CD8-positive, alpha-beta memory T cell (primary cell): ENCODE measurements around the gene GPX4. TPM values are rescaled to one million over a fixed set of nuclear protein-coding genes. Genes with fewer than 3 reads are reported as not detected.
A peak's percentile ranks its signal among the peaks of the same experiment; 100 is the strongest.

ENCODE experiments used
- CTCF ChIA-PET: fragments of 350-600 bp; sonication (Branson Sonifier 250); formaldehyde crosslinking; loops from one replicate; lab custom pipeline; 2021; ENCODE audit warnings: antibody characterized with exemption; lab: Charles Lee
- POLR2A ChIA-PET: fragments of 350-600 bp; sonication (Branson Sonifier 250); formaldehyde crosslinking; loops from one replicate; lab custom pipeline; 2021; ENCODE audit warnings: antibody characterized with exemption; lab: Charles Lee
- DNase-seq, 5 donors: peaks; one replicate each; pipeline versions ENCODE4 v3.0.0 to v3.0.0-alpha.2; 2020 to 2022; ENCODE audit warnings: mixed read lengths in 1 of 5
- H3K27ac ChIP-seq: one replicate; pipeline ENCODE4 v1.7.0; 2013; ENCODE audit warnings: low read depth, mild to moderate bottlenecking, low read length, moderate library complexity
- H3K27me3 ChIP-seq: 2 replicates; pipeline ENCODE4 v1.7.0; 2013; ENCODE audit warnings: low read length, mild to moderate bottlenecking; ENCODE audit not compliant: insufficient read depth, poor library complexity, severe bottlenecking
- H3K36me3 ChIP-seq: 2 replicates; pipeline ENCODE4 v1.7.0; 2013; ENCODE audit warnings: mild to moderate bottlenecking, low read length, moderate library complexity; ENCODE audit not compliant: insufficient read depth
- H3K4me1 ChIP-seq: 2 replicates; pipeline ENCODE4 v1.7.0; 2013; ENCODE audit warnings: mild to moderate bottlenecking, low read length, moderate library complexity; ENCODE audit not compliant: insufficient read depth
- H3K4me3 ChIP-seq: 2 replicates; pipeline ENCODE4 v1.7.0; 2013; ENCODE audit warnings: mild to moderate bottlenecking, low read length
- H3K9me3 ChIP-seq: 2 replicates; pipeline ENCODE4 v1.7.0; 2013; ENCODE audit warnings: mild to moderate bottlenecking, low read length
- H3K27ac Mint-ChIP-seq, 8 donors: one replicate each; pipeline ENCODE4 v1.8.0; 2020 to 2021; ENCODE audit warnings: mixed read lengths in 8 of 8, mild to moderate bottlenecking in 6 of 8, inconsistent platforms in 3 of 8, moderate library complexity in 3 of 8
- H3K27me3 Mint-ChIP-seq, 2 donors: one replicate each; pipeline ENCODE4 v1.8.0; 2020 to 2021; ENCODE audit warnings: mixed read lengths in 2 of 2, mild to moderate bottlenecking in 1 of 2, moderate library complexity in 1 of 2
- H3K36me3 Mint-ChIP-seq, 3 donors: one replicate each; pipeline ENCODE4 v1.8.0; 2020 to 2021; ENCODE audit warnings: mixed read lengths in 3 of 3, inconsistent platforms in 1 of 3, mild to moderate bottlenecking in 1 of 3
- H3K4me1 Mint-ChIP-seq, 3 donors: one replicate each; pipeline ENCODE4 v1.8.0; 2020 to 2021; ENCODE audit warnings: mixed read lengths in 3 of 3, inconsistent platforms in 1 of 3, mild to moderate bottlenecking in 1 of 3
- H3K4me3 Mint-ChIP-seq, 7 donors: one replicate each; pipeline ENCODE4 v1.8.0; 2020 to 2021; ENCODE audit warnings: mixed read lengths in 7 of 7, mild to moderate bottlenecking in 6 of 7, moderate library complexity in 4 of 7, inconsistent platforms in 2 of 7
- H3K9me3 Mint-ChIP-seq, 5 donors: one replicate each; pipeline ENCODE4 v1.8.0; 2020 to 2022; ENCODE audit warnings: mixed read lengths in 5 of 5, mild to moderate bottlenecking in 3 of 5, moderate library complexity in 2 of 5, inconsistent platforms in 1 of 5
- polyA plus RNA-seq: library from polyadenylated mRNA; unstranded; fragments of 300-500 nt; fragmentation: Illumina TruSeq; gene quantifications from one replicate; pipeline ENCODE4 v1.2.3, GENCODE V29; 2021
- total RNA-seq, 2 experiments: library from RNA; stranded (reverse); gene quantifications; one replicate each; pipeline ENCODE4 v1.2.3, GENCODE V29; 2021

The GPX4 gene
- total RNA-seq (100 to 1,000 TPM; 222 TPM), polyA plus RNA-seq (373 TPM)

- ChIA-PET POLR2A (interaction anchor here (0.6 to 2.7 kb wide), 10 partner anchors 9 to 165 kb away, joined by 3 to 14 read pairs (median 4); partner anchors contain the start of genes ABCA7, ARHGAP45, CIRBP and POLR2E), CTCF (interaction anchor here (1.1 to 1.4 kb wide), 4 partner anchors 36 to 141 kb away, joined by 3 to 4 read pairs (median 4); partner anchors contain the start of gene ARHGAP45)
- Histone ChIP-seq H3K4me1 (peaks cover 43% of the 10 kb centered on the region), H3K4me3 (peak within 1 kb of the TSS; percentile 69), H3K9me3 (no peaks in the 10 kb centered on the region), H3K36me3 (peaks cover 8% of the 10 kb centered on the region), H3K27ac (peak within 1 kb of the TSS; percentile 85), H3K27me3 (no peaks in the 10 kb centered on the region)
- Mint-ChIP-seq H3K4me3 (peak within 1 kb of the TSS; percentile 73 to 92 (median 78)), H3K9me3 (peaks cover 0 to 2% (median 0%) of the 10 kb centered on the region in 5 donors), H3K36me3 (peaks cover 0 to 20% (median 0%) of the 10 kb centered on the region in 3 donors), H3K27me3 (no peaks in the 10 kb centered on the region), H3K4me1 (peaks cover 24 to 43% (median 28%) of the 10 kb centered on the region in 3 donors), H3K27ac (peak within 1 kb of the TSS; percentile 87 to 100 (median 94))
- DNase-seq = peak; percentile 94 to 99 (median 98)
Observed at GRCh38 chr19:1103708-1104310, at the start of gene GPX4. GPX4 (plus strand) TSS chr19:1103994; CDS start chr19:1104044, 50 bp downstream.

GRCh38 chr19:1054102-1055027 lies 49.4 kb upstream of the GPX4 start:
- Mint-ChIP-seq H3K4me3 (no peak overlapping the region), H3K9me3 (peaks cover 0 to 4% (median 0%) of the 10 kb centered on the region in 5 donors), H3K4me1 (peaks cover 26 to 35% (median 30%) of the 10 kb centered on the region in 3 donors), H3K27me3 (no peaks in the 10 kb centered on the region), H3K36me3 (peaks cover 0 to 59% (median 4%) of the 10 kb centered on the region in 3 donors), H3K27ac (no peak overlapping the region)
- H3K27ac ChIP-seq = no peak overlapping the region
- no peaks in the 10 kb centered on the region for H3K9me3 ChIP-seq
- POLR2A ChIA-PET = interaction anchor here (0.6 to 1.2 kb wide), 5 partner anchors 10 to 144 kb away, joined by 3 to 4 read pairs (median 3); no protein-coding TSS in a partner anchor
- H3K36me3 ChIP-seq = peaks cover 11% of the 10 kb centered on the region
- peaks cover 20% of the 10 kb centered on the region for H3K4me1 ChIP-seq
- CTCF ChIA-PET = interaction anchor here (0.6 to 2.0 kb wide), 6 partner anchors 10 to 184 kb away, joined by 3 to 7 read pairs (median 3); no protein-coding TSS in a partner anchor
- DNase-seq = no peak
- no peaks in the 10 kb centered on the region for H3K27me3 ChIP-seq
- H3K4me3 ChIP-seq = no peak overlapping the region

- Histone ChIP-seq H3K27ac (no peak overlapping the region), H3K4me3 (no peak overlapping the region), H3K36me3 (peaks cover 11% of the 10 kb centered on the region), H3K27me3 (no peaks in the 10 kb centered on the region), H3K9me3 (no peaks in the 10 kb centered on the region), H3K4me1 (peaks cover 20% of the 10 kb centered on the region)
- Mint-ChIP-seq H3K27me3 (no peaks in the 10 kb centered on the region), H3K9me3 (peaks cover 0 to 4% (median 0%) of the 10 kb centered on the region in 5 donors), H3K27ac (no peak overlapping the region), H3K4me1 (peaks cover 26 to 35% (median 30%) of the 10 kb centered on the region in 3 donors), H3K36me3 (peaks cover 0 to 64% (median 4%) of the 10 kb centered on the region in 3 donors), H3K4me3 (no peak overlapping the region)
- CTCF ChIA-PET = interaction anchor here (1.3 to 2.0 kb wide), 3 partner anchors 10 to 184 kb away, joined by 3 to 7 read pairs (median 3); no protein-coding TSS in a partner anchor
- POLR2A ChIA-PET = interaction anchor here (0.6 to 1.2 kb wide), 4 partner anchors 24 to 132 kb away, joined by 3 to 5 read pairs (median 3); no protein-coding TSS in a partner anchor
- no peak for DNase-seq
Observed at GRCh38 chr19:1055028-1055425, 48.8 kb upstream of the GPX4 start.

GRCh38 chr19:1055886-1056620 lies 47.7 kb upstream of the GPX4 start:
- peaks cover 26 to 35% (median 30%) of the 10 kb centered on the region in 3 donors for H3K4me1 Mint-ChIP-seq
- Histone ChIP-seq H3K36me3 (peaks cover 11% of the 10 kb centered on the region), H3K27me3 (no peaks in the 10 kb centered on the region), H3K9me3 (no peaks in the 10 kb centered on the region), H3K4me3 (no peak overlapping the region), H3K27ac (no peak overlapping the region), H3K4me1 (peaks cover 20% of the 10 kb centered on the region)
- peaks cover 0 to 63% (median 4%) of the 10 kb centered on the region in 3 donors for H3K36me3 Mint-ChIP-seq
- peak overlapping the region in 3 of 8 donors; percentile 63 to 94 (median 79) for H3K27ac Mint-ChIP-seq
- H3K9me3 Mint-ChIP-seq = peaks cover 0 to 4% (median 0%) of the 10 kb centered on the region in 5 donors
- no peaks in the 10 kb centered on the region for H3K27me3 Mint-ChIP-seq
- ChIA-PET POLR2A (interaction anchor here (0.9 to 3.2 kb wide), 4 partner anchors 25 to 55 kb away, joined by 3 to 26 read pairs (median 4); no protein-coding TSS in a partner anchor), CTCF (interaction anchor here (1.2 to 5.2 kb wide), 8 partner anchors 8 to 183 kb away, joined by 3 to 57 read pairs (median 7); partner anchors contain the start of genes ABCA7 and ARHGAP45)
- H3K4me3 Mint-ChIP-seq = no peak overlapping the region
- no peak for DNase-seq

- no peaks in the 10 kb centered on the region for H3K27me3 ChIP-seq
- peaks cover 11% of the 10 kb centered on the region for H3K36me3 ChIP-seq
Observed at GRCh38 chr19:1057176-1057855, 46.5 kb upstream of the GPX4 start.

GRCh38 chr19:1058112-1058511 lies 45.7 kb upstream of the GPX4 start:
- Histone ChIP-seq H3K27me3 (no peaks in the 10 kb centered on the region), H3K27ac (no peak overlapping the region), H3K4me3 (no peak overlapping the region), H3K9me3 (no peaks in the 10 kb centered on the region), H3K36me3 (peaks cover 11% of the 10 kb centered on the region), H3K4me1 (peaks cover 20% of the 10 kb centered on the region)
- Mint-ChIP-seq H3K36me3 (peaks cover 0 to 59% (median 4%) of the 10 kb centered on the region in 3 donors), H3K9me3 (peaks cover 0 to 4% (median 0%) of the 10 kb centered on the region in 5 donors), H3K4me1 (peaks cover 22 to 25% (median 24%) of the 10 kb centered on the region in 3 donors), H3K4me3 (peak overlapping the region in 4 of 7 donors; percentile 19 to 79 (median 42)), H3K27me3 (no peaks in the 10 kb centered on the region), H3K27ac (peak overlapping the region; percentile 37 to 92 (median 83))
- peak in 2 of 5 donors; percentile 15 to 46 for DNase-seq
- POLR2A ChIA-PET = interaction anchor here (1.6 to 3.2 kb wide), 4 partner anchors 9 to 30 kb away, joined by 8 to 26 read pairs (median 14); partner anchors contain the start of gene ARHGAP45
- CTCF ChIA-PET = interaction anchor here (1.0 to 5.2 kb wide), 13 partner anchors 9 to 131 kb away, joined by 3 to 57 read pairs (median 5); partner anchors contain the start of genes ARHGAP45, POLR2E and RNU6-2

More at GRCh38 chr19:1057176-1057855, 46.5 kb upstream of the GPX4 start:
- H3K4me1 ChIP-seq = peaks cover 20% of the 10 kb centered on the region
- no peaks in the 10 kb centered on the region for H3K9me3 ChIP-seq
- ChIA-PET POLR2A (interaction anchor here (0.5 to 3.2 kb wide), 7 partner anchors 10 to 31 kb away, joined by 3 to 26 read pairs (median 8); partner anchors contain the start of gene ARHGAP45), CTCF (interaction anchor here (1.0 to 5.2 kb wide), 14 partner anchors 9 to 38 kb away, joined by 3 to 57 read pairs (median 5); partner anchors contain the start of genes ABCA7, ARHGAP45, POLR2E and RNU6-2)
- H3K27ac ChIP-seq = no peak overlapping the region
- peaks cover 0 to 63% (median 4%) of the 10 kb centered on the region in 3 donors for H3K36me3 Mint-ChIP-seq
- peaks cover 0 to 4% (median 0%) of the 10 kb centered on the region in 5 donors for H3K9me3 Mint-ChIP-seq
- no peaks in the 10 kb centered on the region for H3K27me3 Mint-ChIP-seq
- peak overlapping the region; percentile 37 to 94 (median 82) for H3K27ac Mint-ChIP-seq
- peak in 3 of 5 donors; percentile 38 to 70 (median 56) for DNase-seq
- peaks cover 24 to 29% (median 25%) of the 10 kb centered on the region in 3 donors for H3K4me1 Mint-ChIP-seq
- peak overlapping the region in 2 of 7 donors; percentile 29 to 42 for H3K4me3 Mint-ChIP-seq
- no peak overlapping the region for H3K4me3 ChIP-seq
